ENCODE measurements around the gene MUSK. TPM values are rescaled to one million over a fixed set of nuclear protein-coding genes. Genes with fewer than 3 reads are reported as not detected.

MUSK gene
- total RNA-seq, 1 experiment from 2014 or later, result not detected

- no peak for TF ChIP-seq HMGXB4 (CRISPR knock-in tag; IDR thresholded peaks at IDR 0.05)
These were observed 19.7 kb downstream of the MUSK start (continued) for GRCh38 chr9:110688329-110688728.

GRCh38 chr9:110691002-110691549, 22.5 kb downstream of the MUSK start:
- no peak for ATAC-seq
- CTCF ChIA-PET, result no interaction called here
- H3K4me1 Mint-ChIP-seq, result peaks cover 12% of the 10 kb centered on the region

More at GRCh38 chr9:110691002-110691549, 22.5 kb downstream of the MUSK start:
- Mint-ChIP-seq H3K4me3 (no peak overlapping the region), H3K27ac (no peak overlapping the region), H3K36me3 (no peaks in the 10 kb centered on the region), H3K27me3 (ENCODE audit: low read depth) (no peaks in the 10 kb centered on the region), H3K9me3 (peaks cover 11% of the 10 kb centered on the region)
- POLR2A ChIA-PET, result no interaction called here
- DNase-seq (ENCODE audit: low spot score), result no peak
- TF ChIP-seq USF1 (CRISPR knock-in tag; IDR thresholded peaks at IDR 0.05) (no peak), ZNF396 (CRISPR knock-in tag; IDR thresholded peaks at IDR 0.05; ENCODE audit: borderline replicate concordance) (no peak), SP1 (CRISPR knock-in tag; conservative IDR thresholded peaks at IDR 0.05) (no peak), ZBTB43 (CRISPR knock-in tag; IDR thresholded peaks at IDR 0.05) (no peak), SMAD3 (CRISPR knock-in tag; IDR thresholded peaks at IDR 0.05; ENCODE audit: borderline replicate concordance) (no peak), ZNF416 (CRISPR knock-in tag; IDR thresholded peaks at IDR 0.05) (no peak), TEAD1 (CRISPR knock-in tag; IDR thresholded peaks at IDR 0.05) (no peak), ZNF263 (CRISPR knock-in tag; IDR thresholded peaks at IDR 0.05; ENCODE audit: low read depth) (no peak), MYBL2 (CRISPR knock-in tag; IDR thresholded peaks at IDR 0.05) (no peak), ZNF532 (CRISPR knock-in tag; IDR thresholded peaks at IDR 0.05; ENCODE audit: borderline replicate concordance) (no peak), SOX15 (CRISPR knock-in tag; IDR thresholded peaks at IDR 0.05) (no peak), ARID4B (CRISPR knock-in tag; IDR thresholded peaks at IDR 0.05; ENCODE audit: borderline replicate concordance) (no peak), ZNF138 (CRISPR knock-in tag; conservative IDR thresholded peaks at IDR 0.05) (no peak), ETV6 (CRISPR knock-in tag; IDR thresholded peaks at IDR 0.05) (no peak)
- TF ChIP-seq, protein P1, sequence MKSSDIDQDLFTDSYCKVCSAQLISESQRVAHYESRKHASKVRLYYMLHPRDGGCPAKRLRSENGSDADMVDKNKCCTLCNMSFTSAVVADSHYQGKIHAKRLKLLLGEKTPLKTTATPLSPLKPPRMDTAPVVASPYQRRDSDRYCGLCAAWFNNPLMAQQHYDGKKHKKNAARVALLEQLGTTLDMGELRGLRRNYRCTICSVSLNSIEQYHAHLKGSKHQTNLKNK (CRISPR knock-in tag; IDR thresholded peaks at IDR 0.05), result no peak
- TF ChIP-seq, protein P2, sequence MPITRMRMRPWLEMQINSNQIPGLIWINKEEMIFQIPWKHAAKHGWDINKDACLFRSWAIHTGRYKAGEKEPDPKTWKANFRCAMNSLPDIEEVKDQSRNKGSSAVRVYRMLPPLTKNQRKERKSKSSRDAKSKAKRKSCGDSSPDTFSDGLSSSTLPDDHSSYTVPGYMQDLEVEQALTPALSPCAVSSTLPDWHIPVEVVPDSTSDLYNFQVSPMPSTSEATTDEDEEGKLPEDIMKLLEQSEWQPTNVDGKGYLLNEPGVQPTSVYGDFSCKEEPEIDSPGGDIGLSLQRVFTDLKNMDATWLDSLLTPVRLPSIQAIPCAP (CRISPR knock-in tag; IDR thresholded peaks at IDR 0.05), result no peak
